VCaP (cell line): ENCODE results near the gene TBC1D2B.

Experiments used
- H3K27ac ChIP-seq: fragments of 450-650 bp; 2 replicates; pipeline ENCODE4 v1.5.1; 2017
- CTCF ChIP-seq: fragments of 450-650 bp; conservative IDR thresholded peaks from 2 replicates; pipeline ENCODE4 v1.5.1; 2017; ENCODE audit warnings: mild to moderate bottlenecking, moderate library complexity

TBC1D2B gene

GRCh38 chr15:78024519-78024870, 53.0 kb downstream of the TBC1D2B start:
- H3K27ac ChIP-seq, result no peak overlapping the region
- TF ChIP-seq CTCF, result no peak

- no peak for TF ChIP-seq CTCF
- no peak overlapping the region for H3K27ac ChIP-seq
These were observed 53.5 kb downstream of the TBC1D2B start for GRCh38 chr15:78023865-78024518.

- H3K27ac ChIP-seq, result no peak overlapping the region
- no peak for TF ChIP-seq CTCF
These were observed 54.3 kb downstream of the TBC1D2B start for GRCh38 chr15:78023081-78023665.

GRCh38 chr15:78021761-78022160, 55.8 kb downstream of the TBC1D2B start:
- no peak overlapping the region for H3K27ac ChIP-seq
- TF ChIP-seq CTCF, result no peak

- TF ChIP-seq CTCF, result no peak
- peak overlapping the region; percentile 72 for H3K27ac ChIP-seq
These were observed 57.5 kb downstream of the TBC1D2B start for GRCh38 chr15:78020007-78020406.

- TF ChIP-seq CTCF, result no peak
- peak overlapping the region; percentile 72 for H3K27ac ChIP-seq
These were observed 58.4 kb downstream of the TBC1D2B start for GRCh38 chr15:78018946-78019644.

GRCh38 chr15:78018445-78018844, 59.1 kb downstream of the TBC1D2B start:
- no peak for TF ChIP-seq CTCF
- H3K27ac ChIP-seq, result peak overlapping the region; percentile 72
